NCI-H2081 (cell line): Measurements from ENCODE around the gene OLFML3.
A peak's percentile ranks its signal among the peaks of the same experiment; 100 is the strongest.
"Not testable (repeated sequence)": the region's sequence is repeated elsewhere in the genome, so short reads cannot be mapped to it uniquely, and the experiment has no call there.

Experiments used
- DNase-seq, 2 experiments: peaks; one replicate each; lab custom pipeline; 2025; lab: John Stamatoyannopoulos, UW

OLFML3 gene, protein sequence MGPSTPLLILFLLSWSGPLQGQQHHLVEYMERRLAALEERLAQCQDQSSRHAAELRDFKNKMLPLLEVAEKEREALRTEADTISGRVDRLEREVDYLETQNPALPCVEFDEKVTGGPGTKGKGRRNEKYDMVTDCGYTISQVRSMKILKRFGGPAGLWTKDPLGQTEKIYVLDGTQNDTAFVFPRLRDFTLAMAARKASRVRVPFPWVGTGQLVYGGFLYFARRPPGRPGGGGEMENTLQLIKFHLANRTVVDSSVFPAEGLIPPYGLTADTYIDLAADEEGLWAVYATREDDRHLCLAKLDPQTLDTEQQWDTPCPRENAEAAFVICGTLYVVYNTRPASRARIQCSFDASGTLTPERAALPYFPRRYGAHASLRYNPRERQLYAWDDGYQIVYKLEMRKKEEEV

GRCh38 chr1:113978863-113979702 lies at the start of gene OLFML3:
Gene OLFML3 (plus strand): TSS chr1:113979474. CDS start chr1:113979517, 43 bp downstream.
- DNase-seq: peak; percentile 72 to 75

DNA sequence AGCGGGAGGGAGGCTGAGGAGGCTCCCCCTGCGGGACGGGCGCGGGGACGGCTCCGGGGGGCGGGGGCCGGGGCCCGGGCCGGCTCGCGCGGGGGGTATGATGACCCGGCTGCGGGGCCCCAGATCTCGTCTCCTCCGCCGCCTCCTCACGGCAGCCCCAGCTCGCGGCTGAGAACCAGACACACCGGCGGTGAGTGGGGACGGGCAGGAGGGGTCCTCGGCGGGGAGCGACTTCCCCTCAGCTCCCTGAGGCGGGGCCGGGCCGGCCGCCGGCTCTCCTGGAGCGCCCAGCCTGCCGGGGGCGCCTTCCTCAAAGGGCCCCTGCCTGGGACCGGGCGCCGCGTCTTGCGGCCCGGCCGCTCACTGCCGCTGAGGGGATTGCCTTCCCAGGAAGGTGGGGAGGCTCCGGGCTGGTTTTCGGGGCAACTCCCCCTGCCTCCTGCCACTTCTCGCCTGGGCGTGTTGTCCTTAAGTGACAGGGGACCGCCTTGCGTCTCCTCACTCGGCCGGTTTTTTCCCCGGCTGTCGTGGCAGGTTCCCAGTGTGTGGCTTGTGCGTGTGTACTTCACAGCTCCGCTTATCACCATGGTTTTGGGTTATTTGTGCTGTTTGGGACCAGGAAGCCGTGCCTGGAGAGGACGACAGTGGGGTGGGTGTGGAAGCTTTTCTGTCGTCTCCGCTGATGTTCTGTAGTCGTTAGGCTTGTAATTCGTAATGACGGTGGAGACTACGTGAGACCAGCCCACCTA lies 49.4 kb upstream of the OLFML3 start:
- peak in 1 of 2 experiments; percentile 31 for DNase-seq

DNA sequence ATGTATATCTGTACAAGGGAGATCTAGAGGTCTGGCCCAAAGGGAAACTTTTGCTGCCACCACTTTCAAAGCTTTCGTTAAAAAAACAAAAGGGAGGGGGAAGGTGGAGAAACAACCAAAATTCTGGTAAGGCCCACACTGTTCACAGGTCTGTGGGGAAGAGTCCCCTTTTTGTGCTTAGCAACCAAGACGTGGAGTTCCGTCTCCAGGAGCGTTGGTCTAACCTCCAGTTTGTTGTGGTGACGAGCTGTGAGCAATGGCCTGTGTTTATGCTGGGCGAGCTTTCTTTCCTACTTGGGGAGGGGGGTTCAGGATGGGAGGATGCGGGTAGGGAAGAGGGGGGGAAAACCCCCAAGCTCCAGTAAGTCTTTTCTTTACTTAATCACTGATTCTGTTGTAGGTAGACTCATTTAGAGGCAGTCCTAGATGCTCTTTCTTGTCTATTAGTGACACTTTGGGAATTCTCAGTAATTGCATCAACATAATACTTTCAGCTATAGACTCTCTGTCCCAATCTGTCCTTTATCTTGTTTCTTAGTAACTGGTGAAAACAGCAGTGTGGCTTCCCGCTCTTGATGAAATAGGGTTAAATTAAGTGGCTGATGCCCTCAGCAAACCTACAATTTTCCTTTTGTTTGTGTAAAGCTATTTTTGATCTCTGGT lies 48.6 kb upstream of the OLFML3 start:
- no peak for DNase-seq

DNA sequence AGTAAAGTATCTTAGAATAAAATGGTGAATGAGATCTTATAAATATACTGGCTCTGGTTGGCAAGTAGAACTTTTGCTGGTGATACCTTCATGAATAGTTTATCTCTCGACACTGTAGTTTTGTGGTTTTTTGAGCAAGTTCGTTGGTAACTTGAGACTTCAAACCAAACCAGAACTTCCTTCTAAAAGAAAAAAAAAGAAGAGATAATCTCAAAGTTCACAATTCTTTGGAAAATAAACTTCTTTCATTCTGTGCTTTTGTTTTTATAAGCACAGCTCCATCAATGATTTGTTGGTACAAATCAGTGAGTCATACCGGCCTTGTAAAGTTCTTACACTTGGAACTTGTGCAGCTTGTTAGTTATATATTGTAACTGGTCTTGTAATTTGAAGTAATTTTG lies 47.8 kb upstream of the OLFML3 start:
- DNase-seq: no peak

GRCh38 chr1:113934006-113934405 lies 45.3 kb upstream of the OLFML3 start:
- no peak for DNase-seq

GRCh38 chr1:113934511-113935055 lies 44.7 kb upstream of the OLFML3 start:
- DNase-seq: no peak

DNA sequence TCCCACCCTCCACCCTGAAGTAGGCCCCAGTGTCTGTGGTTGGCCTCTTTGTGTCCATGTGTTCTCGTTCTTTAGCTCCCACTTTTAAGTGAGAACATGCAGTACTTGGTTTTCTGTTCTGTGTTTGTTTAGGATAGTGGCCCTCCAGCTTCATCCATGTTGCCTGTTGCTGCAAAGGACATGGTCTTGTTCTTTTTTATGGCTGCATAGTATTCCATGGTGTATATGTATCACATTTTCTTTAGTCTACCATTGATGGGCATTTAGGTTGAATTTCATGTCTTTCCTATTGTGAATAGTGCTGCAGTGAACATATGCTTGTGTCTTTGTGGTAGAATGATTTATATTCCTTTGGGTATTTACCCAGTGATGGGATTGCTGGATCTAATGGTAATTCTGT lies 44.1 kb upstream of the OLFML3 start:
- no peak for DNase-seq

GRCh38 chr1:113935970-113936369 lies 43.3 kb upstream of the OLFML3 start:
- DNase-seq: no peak

DNA sequence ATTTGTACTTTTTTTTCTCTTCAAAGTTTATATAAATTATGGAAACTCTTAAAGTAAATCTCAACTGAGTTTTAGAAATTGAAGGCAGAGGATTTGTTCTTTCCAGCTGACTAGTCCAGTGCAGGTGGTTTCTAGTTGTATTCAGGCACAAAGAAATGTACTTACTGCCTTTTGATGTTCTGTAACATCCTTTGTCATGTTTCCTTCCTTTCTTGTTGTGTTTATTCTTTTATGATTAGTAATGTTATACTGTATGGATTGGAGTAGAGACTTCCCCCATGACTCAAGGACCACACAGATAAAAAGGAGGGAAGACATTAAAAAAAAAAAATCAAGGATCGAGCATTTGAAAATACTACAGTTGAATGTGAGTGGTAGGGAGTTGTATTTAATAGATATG lies 42.1 kb upstream of the OLFML3 start:
- DNase-seq: no peak

DNA sequence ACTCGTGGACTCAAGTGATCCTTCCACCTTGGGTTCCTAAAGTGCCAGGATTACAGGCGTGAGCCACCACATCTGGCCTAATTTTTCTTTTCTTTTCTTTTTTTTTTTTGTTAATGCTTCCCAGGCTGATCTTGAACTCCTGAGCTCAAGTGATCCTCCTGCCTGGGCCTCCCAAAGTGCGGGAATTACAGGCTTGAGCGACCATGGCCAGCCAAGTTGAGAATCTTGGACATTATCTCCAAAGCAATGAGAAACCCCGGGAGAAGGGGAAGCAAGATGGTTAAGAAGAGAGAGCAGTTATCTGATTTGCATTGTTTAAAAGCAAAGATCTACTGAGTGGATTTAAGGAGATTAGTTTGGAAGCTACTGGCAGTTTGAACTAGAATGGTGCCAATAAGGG lies 41.1 kb upstream of the OLFML3 start:
- DNase-seq: no peak

GRCh38 chr1:113940365-113941244 lies 38.7 kb upstream of the OLFML3 start:
- no peak for DNase-seq

DNA sequence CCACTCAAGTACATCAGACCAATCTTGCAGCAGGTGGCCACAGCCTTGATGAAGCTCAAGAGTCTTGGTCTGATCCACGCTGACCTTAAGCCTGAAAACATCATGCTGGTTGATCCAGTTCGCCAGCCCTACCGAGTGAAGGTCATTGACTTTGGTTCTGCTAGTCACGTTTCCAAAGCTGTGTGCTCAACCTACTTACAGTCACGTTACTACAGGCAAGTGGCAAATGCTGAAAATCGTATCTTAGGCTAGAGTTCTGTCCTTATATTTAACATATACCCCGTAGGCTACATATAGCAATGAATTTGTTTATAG lies 38.1 kb upstream of the OLFML3 start:
- DNase-seq: no peak

GRCh38 chr1:113942527-113942926 lies 36.7 kb upstream of the OLFML3 start:
- no peak for DNase-seq

DNA sequence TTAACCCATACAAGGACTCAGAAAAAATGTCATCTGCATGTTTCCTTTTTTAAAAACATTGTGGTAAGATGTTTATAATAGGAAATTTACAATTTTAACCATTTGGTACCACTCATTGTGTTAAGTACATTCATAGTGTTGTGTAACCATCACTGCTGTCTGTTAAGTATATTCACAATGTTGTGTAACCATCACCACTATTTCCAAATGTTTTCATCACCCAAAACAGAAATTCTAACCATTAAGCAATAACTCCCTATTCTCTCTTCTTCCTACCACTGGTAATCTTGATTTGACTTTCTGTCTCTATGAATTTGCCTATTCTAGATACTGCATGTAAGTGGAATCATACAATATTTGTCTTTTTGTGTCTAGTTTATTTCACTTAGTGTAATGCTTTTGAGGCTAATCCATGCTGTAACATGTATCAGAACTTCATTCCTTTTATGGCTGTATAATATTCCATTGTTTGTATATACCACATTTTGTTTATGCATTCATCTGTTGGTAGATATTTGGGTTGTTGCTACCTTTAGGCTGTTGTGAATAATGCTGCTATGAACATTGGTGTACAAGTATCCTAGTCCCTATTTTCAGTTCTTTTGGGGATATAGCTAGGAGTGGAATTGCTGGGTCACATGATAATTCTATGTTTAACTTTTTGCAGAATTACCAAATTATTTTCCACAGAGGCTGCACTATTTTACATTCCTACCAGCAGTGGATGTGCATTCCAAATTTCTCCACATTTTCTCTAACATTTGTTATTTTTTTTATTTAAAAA lies 36.1 kb upstream of the OLFML3 start:
- no peak for DNase-seq

DNA sequence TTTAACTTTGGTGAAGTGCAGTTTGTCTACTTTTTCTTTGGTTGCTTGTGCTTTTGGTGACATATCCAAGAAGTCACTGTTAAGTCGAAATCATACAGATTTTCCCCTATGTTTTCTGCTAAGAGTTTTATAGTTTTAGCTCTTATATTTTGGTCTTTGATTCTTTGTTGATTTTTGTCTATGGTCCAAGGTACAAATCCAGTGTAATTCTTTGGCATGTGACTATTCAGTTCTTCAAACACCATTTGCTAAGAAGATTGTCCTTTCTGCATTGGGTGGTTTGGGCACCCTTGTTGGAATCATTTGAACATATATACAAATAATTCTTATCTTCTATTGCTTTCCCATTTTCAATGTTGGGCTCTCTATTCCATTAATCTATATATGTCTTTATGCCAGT lies 33.9 kb upstream of the OLFML3 start:
- DNase-seq: no peak

- no peak for DNase-seq
Measured at GRCh38 chr1:113946112-113946511, 33.2 kb upstream of the OLFML3 start.

DNA sequence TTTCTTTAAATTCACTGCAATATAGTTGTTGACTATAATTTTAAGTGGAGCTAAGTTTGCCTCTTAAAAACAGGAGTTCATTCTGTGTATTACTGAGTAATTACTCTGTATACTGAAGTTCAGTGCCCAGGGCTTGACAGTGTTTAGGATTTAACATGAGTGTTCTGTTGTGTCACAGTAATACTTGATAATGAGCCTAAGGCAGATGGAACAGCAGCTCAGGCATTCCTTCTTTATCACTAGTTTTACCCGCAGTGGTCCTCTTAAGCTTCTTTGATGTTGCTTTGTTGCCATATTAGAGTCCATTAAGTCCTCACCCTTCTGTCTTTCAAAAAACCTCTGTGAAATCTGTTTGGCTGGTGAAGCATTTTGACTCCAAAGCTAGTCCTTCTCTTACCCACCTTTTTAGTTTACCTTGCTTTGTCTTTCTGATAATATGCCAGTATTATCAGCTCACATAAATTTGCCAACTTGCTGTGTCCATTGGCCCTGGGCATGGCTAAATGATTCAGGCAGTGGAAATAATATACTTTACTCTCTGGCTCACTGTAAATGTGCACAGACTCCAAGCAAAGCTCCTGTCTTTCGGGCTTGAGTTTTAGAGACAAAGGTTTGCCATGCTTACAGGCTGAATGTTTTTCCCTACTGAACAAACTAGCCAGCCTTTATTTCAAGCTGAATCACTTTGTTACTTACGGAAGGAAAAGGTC lies 32.4 kb upstream of the OLFML3 start:
- peak in 1 of 2 experiments; percentile 7 for DNase-seq

DNA sequence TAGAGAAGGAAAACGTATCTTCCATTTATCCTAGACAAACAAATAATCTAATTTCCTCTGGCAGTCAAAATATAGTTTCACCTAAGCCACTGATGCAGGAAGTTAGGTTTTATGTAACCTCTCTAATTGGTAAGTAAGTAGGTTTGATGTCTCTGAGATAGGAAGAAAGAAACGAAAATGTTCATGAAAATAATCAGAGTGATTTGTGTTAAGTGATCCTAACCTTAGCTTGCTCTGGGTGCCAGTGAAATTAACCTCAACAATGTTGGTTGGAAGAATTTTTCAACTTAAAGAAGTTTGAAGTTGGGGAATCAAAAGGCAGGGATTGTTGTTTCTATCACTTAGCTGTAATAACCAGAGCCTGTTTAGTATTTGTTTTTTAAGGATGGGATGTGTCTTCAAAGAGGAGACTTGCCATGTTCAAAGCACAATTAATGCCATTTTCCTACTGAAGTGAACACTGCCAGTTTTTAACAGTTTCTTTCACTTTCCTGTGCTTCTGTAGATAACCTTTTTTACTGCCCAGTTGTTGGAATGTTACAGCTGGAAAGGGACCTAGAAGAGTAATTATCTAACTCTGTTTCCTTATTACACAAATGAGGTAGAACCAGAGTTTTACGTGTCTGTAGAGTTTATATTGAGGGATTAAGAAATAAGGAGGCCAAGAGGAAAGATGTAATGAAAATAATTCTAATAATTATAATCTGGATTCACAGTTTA lies 31.7 kb upstream of the OLFML3 start:
- DNase-seq: no peak

GRCh38 chr1:113948151-113948550 lies 31.1 kb upstream of the OLFML3 start:
- DNase-seq: not testable (repeated sequence)
